HG03025 (cell line): ENCODE results near the gene ZNF629.

Source experiments
- ATAC-seq: cut with Tn5 transposase; IDR thresholded peaks from one replicate; pipeline ENCODE4 v1.9.1; 2021; ENCODE audit warnings: mild to moderate bottlenecking, moderate library complexity; ENCODE audit not compliant: unreplicated experiment, low FRiP score

Gene ZNF629

DNA sequence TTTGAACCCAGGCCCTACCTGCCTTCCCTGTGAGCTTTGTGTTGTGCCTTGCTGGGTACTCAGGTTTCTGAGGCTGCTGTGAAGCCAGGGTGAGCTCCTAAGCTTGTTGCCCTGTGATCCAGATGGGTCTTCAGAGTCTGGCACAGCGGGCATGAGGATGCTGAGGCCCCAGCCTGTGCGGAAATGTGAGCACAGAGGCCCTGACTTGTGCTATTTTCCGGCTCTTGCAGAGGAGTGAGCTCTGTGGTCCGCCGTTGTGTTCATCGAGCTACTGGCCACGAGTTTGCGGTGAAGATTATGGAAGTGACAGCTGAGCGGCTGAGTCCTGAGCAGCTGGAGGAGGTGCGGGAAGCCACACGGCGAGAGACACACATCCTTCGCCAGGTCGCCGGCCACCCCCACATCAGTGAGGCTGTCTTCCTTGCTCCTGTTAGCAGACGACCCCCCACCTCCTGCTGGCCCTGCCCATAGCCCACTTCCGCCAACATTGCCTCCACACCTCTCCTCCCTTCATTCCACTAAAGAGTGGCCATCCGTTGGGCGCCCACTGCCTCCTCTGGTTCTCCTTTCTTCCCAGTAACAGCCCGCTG lies 36.0 kb downstream of the ZNF629 start:
- ATAC-seq: no peak

DNA sequence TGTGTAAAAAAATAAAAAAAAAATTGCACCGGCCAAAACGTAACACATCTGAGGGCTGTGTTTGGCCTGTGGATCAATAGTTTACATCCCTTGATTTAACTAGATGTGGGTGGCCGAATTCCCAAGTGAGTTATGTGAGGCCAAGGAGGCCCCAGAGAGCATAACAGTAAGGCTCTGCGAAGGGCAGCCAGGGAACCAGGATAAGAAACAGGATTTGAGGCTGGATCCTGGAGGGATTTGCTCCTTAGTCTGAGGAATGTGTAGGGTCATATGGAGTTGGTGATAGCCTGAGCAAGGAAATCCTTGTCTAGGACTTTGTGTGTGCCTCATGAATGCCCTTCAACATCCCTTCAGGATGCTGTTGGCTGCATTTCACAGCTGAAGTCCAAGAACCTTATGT lies 36.8 kb downstream of the ZNF629 start:
- no peak for ATAC-seq

- peak; percentile 21 for ATAC-seq
Observed at GRCh38 chr16:30748634-30749445, 38.2 kb downstream of the ZNF629 start.

GRCh38 chr16:30747799-30748633 lies 39.0 kb downstream of the ZNF629 start, which contains the start of gene PHKG2:
TSS of gene PHKG2 (plus strand) at chr16:30748425. CDS start at chr16:30748821, 396 bp downstream.
- ATAC-seq: peak; percentile 91

- no peak for ATAC-seq
Observed at GRCh38 chr16:30747331-30747730, 39.7 kb downstream of the ZNF629 start.

DNA sequence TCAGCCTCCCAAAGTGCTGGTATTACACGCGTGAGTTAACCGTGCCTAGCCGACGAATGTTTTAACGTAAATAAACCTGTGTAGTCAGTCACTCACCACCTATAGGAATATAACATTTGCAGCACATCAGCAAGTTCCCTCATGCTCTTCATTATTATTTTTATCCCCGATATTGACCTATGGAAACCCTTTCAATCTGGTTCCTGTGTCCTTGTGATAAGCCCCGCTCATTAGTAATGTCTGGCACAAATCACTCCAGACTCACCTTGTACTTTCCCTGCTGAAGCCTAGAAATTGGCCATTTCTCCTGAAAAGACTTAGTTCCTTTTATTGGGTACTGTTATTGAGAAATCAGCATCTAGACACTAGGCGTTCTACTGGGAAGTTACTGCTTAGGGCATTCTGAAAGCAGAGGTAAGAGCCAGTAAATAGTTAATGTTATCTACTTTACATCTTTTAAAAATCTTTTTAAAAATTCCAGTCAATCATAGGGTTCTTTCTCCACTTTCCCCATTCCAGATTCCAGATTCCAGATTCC lies 40.3 kb downstream of the ZNF629 start:
- ATAC-seq: no peak

GRCh38 chr16:30745082-30745481 lies 41.9 kb downstream of the ZNF629 start:
- ATAC-seq: no peak

- no peak for ATAC-seq
Observed at GRCh38 chr16:30744183-30744582, 42.8 kb downstream of the ZNF629 start.

- ATAC-seq: no peak
Observed at GRCh38 chr16:30743716-30744115, 43.3 kb downstream of the ZNF629 start.

GRCh38 chr16:30741461-30741914 lies 45.5 kb downstream of the ZNF629 start:
- no peak for ATAC-seq

GRCh38 chr16:30740364-30741251 lies 46.4 kb downstream of the ZNF629 start:
- no peak for ATAC-seq

DNA sequence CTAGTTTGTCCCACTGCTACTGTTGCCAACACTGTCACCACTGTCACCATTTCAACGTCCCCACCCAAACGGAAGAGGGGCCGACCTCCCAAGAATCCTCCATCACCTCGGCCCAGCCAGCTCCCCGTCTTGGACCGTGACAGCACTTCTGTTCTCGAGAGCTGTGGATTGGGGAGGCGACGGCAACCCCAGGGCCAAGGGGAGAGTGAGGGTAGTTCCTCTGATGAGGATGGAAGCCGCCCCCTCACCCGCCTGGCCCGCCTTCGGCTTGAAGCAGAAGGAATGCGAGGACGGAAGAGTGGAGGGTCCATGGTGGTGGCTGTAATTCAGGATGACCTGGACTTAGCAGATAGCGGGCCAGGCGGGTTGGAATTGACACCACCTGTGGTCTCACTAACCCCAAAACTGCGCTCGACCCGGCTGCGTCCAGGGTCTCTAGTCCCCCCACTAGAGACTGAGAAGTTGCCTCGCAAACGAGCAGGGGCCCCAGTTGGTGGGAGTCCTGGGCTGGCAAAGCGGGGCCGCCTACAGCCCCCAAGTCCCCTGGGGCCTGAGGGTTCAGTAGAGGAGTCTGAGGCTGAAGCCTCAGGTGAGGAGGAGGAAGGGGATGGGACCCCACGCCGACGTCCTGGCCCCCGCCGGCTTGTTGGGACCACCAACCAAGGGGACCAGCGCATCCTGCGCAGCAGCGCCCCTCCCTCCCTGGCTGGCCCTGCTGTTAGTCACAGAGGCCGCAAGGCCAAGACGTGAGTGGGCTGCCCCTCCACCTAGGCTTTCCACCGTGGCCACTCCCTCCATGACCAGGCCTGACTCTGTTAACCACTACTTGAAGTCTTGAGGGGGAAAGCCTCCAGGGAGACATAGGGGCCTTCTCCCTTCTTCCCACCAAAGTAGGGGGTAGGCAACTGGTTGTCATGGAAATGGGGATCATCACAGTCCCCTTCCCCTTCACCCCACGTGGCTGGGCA lies 47.7 kb downstream of the ZNF629 start:
- ATAC-seq: no peak

DNA sequence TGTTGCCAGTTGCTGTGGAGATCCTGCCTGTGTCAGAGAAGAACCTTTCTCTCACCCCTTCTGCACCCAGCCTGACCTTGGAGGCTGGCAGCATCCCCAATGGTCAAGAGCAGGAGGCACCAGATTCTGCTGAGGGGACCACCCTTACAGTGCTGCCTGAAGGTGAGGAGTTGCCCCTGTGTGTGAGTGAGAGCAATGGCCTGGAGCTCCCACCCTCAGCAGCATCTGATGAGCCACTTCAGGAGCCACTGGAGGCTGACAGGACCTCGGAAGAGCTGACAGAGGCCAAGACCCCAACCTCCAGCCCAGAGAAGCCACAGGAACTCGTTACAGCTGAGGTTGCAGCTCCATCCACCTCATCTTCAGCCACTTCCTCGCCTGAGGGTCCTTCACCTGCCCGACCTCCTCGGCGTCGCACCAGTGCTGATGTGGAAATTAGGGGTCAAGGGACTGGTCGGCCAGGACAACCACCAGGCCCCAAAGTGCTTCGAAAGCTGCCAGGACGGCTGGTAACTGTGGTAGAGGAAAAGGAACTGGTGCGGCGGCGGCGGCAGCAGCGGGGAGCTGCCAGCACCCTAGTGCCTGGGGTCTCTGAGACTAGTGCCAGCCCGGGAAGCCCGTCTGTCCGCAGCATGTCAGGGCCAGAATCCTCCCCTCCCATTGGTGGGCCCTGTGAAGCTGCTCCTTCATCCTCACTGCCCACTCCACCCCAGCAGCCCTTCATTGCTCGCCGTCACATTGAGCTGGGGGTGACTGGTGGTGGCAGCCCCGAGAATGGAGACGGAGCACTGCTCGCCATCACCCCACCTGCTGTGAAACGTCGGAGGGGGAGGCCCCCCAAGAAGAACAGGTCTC lies 49.0 kb downstream of the ZNF629 start:
- ATAC-seq: no peak

DNA sequence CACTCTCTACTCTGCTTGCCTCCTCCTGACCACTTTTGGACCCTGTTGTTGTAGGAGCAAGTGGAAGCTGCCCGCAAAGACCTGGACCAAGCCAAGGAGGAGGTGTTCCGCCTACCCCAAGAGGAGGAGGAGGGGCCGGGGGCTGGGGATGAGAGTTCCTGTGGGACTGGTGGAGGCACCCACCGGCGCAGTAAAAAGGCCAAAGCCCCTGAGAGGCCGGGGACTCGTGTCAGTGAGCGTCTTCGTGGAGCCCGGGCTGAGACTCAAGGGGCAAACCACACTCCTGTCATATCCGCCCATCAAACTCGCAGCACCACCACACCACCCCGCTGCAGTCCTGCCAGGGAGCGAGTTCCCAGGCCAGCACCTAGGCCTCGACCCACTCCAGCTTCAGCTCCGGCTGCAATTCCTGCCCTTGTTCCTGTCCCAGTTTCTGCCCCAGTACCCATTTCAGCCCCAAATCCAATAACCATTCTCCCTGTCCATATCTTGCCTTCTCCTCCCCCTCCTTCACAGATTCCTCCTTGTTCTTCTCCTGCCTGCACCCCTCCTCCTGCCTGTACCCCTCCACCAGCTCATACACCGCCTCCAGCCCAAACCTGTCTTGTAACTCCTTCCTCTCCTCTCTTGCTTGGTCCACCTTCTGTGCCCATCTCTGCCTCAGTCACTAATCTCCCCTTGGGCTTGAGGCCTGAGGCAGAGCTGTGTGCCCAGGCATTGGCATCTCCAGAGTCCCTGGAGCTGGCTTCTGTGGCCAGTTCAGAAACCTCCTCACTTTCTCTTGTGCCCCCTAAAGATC lies 49.8 kb downstream of the ZNF629 start:
- no peak for ATAC-seq

- ATAC-seq: no peak
Observed at GRCh38 chr16:30731411-30731810, 55.6 kb downstream of the ZNF629 start.

GRCh38 chr16:30728899-30729672 lies 57.9 kb downstream of the ZNF629 start:
- no peak for ATAC-seq
